Measurements from ENCODE around the gene RAB3IL1. TPM values are rescaled to one million over a fixed set of nuclear protein-coding genes. Genes with fewer than 3 reads are reported as not detected.

Gene RAB3IL1
- polyA plus RNA-seq, 3 donors: 18.0 to 24.4 (median 22.6) TPM

DNA sequence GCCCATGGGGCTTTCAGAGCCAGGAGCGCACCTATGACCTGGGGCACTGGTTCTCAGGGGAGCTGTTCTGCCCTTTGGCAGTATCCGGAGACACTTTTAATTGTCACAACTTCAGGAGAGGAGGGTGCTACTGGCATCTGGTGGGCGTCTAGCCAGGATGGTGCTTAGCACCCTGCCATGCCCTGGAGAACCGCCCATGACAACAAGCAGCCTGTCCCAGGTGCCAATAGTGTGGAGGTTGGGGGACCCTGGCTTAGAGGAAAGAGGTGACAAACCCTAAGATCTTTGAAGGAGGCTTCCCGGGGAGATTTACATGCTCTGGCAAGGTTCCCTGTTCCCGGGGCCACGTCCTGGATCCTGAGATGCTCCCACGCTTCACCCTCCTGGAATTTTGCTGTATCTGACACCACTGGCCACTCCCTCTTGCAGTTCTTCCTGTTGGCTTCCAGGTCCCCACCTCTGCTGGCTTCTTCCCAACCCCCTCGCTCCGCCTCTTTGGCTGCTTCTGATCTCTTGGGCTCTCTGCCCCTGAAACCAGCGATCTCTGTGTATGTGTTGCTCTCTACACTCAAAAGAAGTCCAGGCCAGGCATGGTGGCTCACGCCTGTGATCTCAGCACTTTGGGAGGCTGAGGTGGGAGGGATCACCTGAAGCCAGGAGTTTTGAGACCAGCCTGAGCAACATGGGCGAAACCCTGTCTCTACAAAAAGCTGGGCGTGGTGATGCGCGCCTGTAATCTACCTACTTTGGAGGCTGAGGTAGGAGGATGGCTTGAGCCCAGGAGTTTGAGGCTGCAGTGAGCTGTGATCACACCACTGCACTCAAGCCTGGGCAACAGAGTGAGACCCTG lies 57.1 kb downstream of the RAB3IL1 start:
- DNase-seq (ENCODE audit: extremely low read depth in 1 of 11, low read depth in 9 of 11, low spot score in 4 of 11): no peak

DNA sequence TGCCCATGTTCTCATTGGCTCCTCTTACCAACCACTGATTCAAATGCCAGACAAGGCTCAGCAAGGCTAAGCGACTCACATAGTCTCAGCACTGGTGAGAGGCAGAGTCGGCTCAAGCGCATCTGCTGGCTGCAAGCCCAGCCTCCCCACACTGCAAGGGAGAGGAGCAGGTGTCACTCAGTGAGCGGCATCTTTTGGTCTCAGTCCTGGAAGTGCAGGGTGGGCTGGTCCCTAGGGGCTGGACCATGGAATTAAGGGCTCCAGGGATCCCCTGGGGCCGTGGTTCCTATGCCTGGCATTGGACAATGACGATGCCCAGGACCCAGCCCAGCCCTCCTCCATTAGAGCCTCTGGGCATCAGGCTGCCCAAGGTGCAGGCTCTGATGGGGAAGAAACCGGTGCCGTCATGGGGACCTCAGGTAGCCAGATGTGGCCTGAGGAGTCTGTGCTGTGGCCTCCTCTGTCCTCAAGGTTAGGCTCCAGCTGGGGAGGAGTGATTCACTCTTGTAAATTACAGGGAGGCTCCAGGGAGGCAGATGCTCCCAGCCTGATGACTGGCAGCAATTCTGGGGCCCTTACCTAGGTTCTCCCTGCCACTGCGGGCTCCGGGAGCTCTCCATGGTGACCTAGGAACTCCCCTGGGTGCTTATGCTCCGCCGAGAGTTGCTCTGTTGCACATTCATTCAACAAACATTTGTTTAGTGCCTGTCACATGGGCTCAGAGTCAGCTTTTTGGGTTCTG lies 61.3 kb downstream of the RAB3IL1 start:
- no peak for DNase-seq (ENCODE audit: extremely low read depth in 1 of 11, low read depth in 9 of 11, low spot score in 4 of 11)

DNA sequence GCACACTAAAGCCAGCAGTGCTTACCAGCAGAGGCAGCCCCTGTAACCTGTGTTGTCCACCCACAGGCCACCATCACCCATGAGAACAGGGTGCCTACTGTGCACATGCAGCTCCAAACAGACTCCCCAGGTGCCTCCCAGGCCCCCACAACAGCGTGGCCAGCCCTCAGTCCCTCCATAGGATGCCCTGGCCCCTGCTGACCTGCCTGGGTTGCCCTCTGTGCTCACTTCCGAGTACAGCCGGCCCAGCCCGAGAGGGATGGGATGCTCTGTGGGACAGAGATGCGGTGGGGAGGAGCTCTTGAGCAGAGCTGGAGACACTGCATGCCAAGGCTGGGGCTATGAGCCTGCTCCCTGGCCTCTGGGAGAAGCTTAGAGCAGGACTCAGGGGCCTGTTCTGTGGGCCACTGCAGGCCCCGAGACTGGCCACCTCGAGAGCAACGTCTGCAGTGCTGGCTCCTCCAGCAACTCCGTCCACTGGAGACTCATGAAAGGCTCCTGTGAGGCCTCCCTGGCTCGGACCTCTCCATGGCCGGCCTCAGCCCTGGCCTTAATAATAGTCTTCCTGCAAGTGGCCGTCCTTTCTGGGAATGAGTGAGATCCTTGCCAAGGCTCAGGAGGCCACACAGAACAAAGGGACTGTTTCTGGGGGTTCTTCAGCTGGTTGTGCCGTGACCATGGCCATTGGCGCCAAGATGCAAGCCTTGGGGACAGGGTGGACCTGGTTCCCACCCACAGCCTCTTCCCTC lies 62.2 kb downstream of the RAB3IL1 start:
- no peak for DNase-seq (ENCODE audit: extremely low read depth in 1 of 11, low read depth in 9 of 11, low spot score in 4 of 11)

DNA sequence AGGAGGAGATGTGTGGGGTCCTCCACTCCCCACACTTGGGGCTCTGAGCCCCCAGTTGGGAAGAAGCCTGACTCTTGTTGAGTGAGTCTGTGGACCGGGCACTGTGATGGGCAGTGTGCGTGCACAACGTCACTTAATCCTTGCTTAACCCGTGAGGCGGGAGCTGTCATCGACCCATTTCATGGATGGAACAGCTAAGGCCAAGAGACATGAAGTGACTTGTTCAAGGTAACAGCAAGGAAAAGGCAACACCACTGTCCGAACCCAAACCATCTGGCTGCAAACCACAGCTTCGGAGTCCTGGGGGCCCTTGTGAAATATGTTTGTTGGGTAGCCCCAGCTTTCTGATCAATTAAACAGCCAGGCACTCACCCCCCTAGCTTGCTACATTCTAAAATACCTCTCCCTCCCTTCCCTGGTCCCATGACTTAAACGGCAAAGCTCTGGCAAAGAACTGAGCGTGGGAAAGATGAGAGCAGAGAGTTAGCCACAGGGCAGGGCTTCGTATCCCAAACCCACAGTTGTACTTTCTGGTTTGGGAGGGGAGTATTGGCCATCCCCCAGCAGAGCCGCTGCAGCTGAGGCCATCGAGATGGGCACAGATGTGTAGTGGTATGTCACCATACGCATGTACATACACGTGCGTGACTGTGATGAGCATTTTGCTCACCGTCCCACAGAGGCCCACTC lies 63.0 kb downstream of the RAB3IL1 start:
- no peak for DNase-seq (ENCODE audit: extremely low read depth in 1 of 11, low read depth in 9 of 11, low spot score in 4 of 11)

DNA sequence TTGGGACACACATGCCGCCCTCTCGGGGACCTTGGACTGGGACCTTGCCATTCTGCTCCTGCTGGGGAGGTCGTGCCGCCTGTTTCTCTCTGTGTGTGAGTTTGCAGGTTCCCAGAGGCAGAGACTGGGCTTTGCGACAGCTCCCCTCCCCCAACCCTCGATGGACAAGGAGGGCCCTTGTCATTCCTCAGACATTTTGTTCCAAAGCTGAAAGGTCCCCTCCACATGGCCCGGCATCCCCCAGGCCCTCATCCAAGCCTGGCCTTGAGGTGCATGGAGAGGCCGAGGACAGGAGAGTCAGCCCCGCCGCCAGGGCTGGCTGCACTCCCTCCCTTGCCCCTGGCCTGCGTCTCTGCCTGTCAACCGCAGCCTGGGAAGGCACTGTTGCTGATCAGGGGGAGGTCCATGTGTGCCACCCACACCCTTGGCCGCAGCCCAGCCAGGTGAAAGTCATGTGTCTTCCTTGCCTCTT lies 63.6 kb downstream of the RAB3IL1 start:
- no peak for DNase-seq (ENCODE audit: extremely low read depth in 1 of 11, low read depth in 9 of 11, low spot score in 4 of 11)

DNA sequence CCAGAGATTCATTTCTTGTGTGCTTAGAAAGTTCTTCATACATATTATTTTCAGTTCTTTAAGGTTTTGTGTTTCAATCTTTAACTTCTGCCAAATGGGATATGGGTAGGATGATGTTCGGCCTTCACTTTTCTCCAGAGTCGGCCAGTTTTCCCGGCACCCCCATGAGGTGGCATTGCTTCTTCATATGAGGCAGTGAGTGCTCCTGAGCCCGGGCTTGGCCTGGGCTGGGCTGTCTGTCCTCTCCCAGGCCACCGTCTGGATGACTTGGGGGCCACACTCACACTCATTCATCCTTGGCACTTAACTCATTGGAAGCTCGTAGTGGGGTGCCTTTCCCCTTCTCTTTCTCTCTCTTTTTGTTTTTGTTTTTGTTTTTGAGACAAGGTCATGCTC lies 65.5 kb downstream of the RAB3IL1 start:
- DNase-seq (ENCODE audit: extremely low read depth in 1 of 11, low read depth in 9 of 11, low spot score in 4 of 11): no peak

DNA sequence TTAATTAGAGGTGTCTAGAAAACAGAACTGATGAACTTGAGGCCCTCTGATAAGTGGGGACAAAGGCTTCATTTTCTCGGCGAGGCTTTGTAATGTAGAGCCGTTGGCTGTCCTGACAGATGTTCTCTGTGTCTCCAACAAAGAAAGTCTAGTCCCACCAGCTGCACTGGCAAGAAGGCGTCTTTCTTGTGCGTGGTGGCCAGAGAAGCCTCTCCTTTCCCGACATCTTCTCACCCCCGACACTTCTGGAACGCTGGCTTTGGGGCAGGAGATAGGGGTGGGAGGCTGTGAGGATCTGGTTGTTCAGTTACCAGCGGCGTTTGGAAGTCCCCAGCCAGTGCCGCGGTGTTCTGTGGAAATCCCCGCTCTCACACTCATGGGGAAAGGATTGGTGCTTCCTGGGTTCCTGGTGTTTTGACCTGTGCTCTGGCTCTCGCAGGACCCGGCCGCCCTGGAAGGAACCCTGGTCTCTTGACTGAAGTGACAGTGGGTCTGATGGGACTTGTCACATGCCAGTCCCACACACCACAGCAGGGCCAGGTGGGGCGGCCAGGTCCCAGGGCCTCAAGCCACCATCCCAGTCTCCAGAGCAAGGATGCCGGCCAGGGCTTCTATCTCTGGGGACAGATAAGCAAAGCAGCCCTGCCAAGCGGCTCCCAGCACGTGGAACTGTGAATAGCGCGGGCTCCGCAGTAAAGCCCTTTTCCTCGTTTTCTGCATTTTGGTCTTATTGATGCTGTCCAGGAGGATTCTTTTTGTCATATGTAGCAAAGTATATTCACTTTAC lies 66.1 kb downstream of the RAB3IL1 start:
- DNase-seq (ENCODE audit: extremely low read depth in 1 of 11, low read depth in 9 of 11, low spot score in 4 of 11): no peak

DNA sequence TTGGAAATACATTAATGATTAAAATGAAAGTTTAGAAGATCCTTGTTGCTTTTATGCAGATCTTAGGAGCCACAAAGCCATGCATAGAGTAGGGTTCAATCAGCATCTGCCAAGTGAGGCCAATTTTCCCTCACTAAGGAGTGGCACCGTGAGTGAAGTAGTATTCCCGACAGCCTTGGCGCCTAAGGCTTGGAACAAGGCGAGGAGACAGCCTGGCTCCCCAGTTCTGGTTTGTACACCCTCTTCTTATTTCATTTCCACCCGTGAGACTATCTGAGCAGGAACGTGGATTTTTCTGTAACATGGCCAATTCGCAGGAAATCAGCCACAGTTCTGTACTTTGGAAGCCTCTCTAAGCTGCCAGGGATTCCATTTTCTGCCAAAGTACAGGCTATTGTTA lies 66.7 kb downstream of the RAB3IL1 start:
- no peak for DNase-seq (ENCODE audit: extremely low read depth in 1 of 11, low read depth in 9 of 11, low spot score in 4 of 11)

DNA sequence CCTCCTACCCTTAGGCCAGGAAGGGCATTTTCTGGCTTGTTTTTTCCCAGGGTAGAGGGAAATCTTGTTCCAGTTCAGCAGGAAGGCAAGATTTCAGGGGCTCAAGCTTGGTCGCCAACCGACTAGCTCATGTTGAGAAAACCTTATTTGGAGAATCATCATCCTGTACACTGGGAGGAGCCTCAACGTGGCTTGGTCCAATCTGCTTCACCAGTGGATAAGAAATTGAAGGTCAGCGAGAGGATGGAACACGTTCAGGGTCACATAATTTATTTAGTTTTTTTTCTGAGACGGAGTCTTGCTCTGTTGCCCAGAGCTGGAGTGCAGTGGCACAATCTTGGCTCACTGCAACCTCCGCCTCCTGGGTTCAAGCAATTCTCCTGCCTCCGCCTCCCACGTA lies 68.7 kb downstream of the RAB3IL1 start:
- DNase-seq (ENCODE audit: extremely low read depth in 1 of 11, low read depth in 9 of 11, low spot score in 4 of 11): no peak

DNA sequence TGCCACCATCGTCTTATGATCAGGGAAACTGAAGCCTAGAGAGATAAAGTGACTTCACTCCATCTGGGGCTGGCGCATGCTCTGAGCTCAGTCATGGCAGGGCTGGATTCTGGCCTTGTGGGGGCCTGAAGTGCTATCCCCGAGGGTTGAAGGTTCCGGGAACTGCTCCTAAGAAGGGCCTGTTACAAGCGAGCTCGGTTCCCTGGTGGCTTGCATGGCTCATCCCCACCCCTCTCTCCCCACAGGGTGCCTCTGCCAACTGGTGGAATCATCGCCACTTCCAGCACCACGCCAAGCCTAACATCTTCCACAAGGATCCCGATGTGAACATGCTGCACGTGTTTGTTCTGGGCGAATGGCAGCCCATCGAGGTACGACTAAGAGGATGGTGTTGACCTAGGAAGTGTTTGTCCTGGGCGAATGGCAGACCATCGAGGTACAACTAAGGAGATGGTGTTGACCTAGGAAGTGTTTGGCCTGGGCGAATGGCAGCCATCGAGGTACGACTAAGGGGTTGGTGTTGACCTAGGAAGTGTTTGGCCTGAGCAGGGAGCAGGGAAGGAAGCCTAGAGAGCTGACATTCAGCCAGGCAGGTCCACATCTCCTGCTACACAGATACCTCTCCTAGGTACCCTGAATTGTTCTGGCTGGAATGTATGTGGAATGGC lies 69.3 kb downstream of the RAB3IL1 start:
- no peak for DNase-seq (ENCODE audit: extremely low read depth in 1 of 11, low read depth in 9 of 11, low spot score in 4 of 11)

Other genes starting within 250 kb of the RAB3IL1 start
- gene DAGLA, start 237.2 kb downstream of the RAB3IL1 start, polyA plus RNA-seq (ENCODE audit: insufficient read length in 3 of 3): 1 to 10 TPM; 3.2 to 4.6 (median 4.4) TPM
- 10 to 100 TPM; 21.7 to 27.8 (median 23.4) TPM for gene MYRF, start 164.9 kb downstream of the RAB3IL1 start, polyA plus RNA-seq (ENCODE audit: insufficient read length in 3 of 3)
- gene TMEM258, start 125.0 kb downstream of the RAB3IL1 start, polyA plus RNA-seq (ENCODE audit: insufficient read length in 3 of 3): 100 to 1,000 TPM; 152 to 191 (median 165) TPM
- 10 to 100 TPM; 30.6 to 49.0 (median 45.8) TPM for gene FEN1, start 124.7 kb downstream of the RAB3IL1 start, polyA plus RNA-seq (ENCODE audit: insufficient read length in 3 of 3)
- 10 to 100 TPM; 52.2 to 54.9 (median 54.7) TPM for gene FADS1, start 100.6 kb downstream of the RAB3IL1 start, polyA plus RNA-seq (ENCODE audit: insufficient read length in 3 of 3)
- gene FADS2, start 89.3 kb downstream of the RAB3IL1 start, polyA plus RNA-seq (ENCODE audit: insufficient read length in 3 of 3): 100 to 1,000 TPM in 2 of 3 donors, 10 to 100 TPM in 1; 95.4 to 118 (median 113) TPM
- 10 to 100 TPM; 13.0 to 22.9 (median 18.4) TPM for gene FADS3, start 26.0 kb downstream of the RAB3IL1 start, polyA plus RNA-seq (ENCODE audit: insufficient read length in 3 of 3)
- 1 to 10 TPM; 3.5 to 5.1 (median 4.6) TPM for gene BEST1, start 32.8 kb upstream of the RAB3IL1 start, polyA plus RNA-seq (ENCODE audit: insufficient read length in 3 of 3)
- 1,000 to 10,000 TPM; 2,175 to 2,380 (median 2,187) TPM for gene FTH1, start 50.1 kb upstream of the RAB3IL1 start, polyA plus RNA-seq (ENCODE audit: insufficient read length in 3 of 3)
- gene INCENP, start 206.4 kb upstream of the RAB3IL1 start, polyA plus RNA-seq (ENCODE audit: insufficient read length in 3 of 3): 10 to 100 TPM; 35.5 to 43.4 (median 38.9) TPM

All from renal cortex interstitium (tissue), 11 donors.